CD8-positive, alpha-beta memory T cell (primary cell): ENCODE data around the gene COL27A1. TPM values are rescaled to one million over a fixed set of nuclear protein-coding genes. Genes with fewer than 3 reads are reported as not detected.
"Not testable (repeated sequence)": the region's sequence is repeated elsewhere in the genome, so short reads cannot be mapped to it uniquely, and the experiment has no call there.

Experiments used
- CTCF ChIA-PET: fragments of 350-600 bp; sonication (Branson Sonifier 250); formaldehyde crosslinking; loops from one replicate; lab custom pipeline; 2021; ENCODE audit warnings: antibody characterized with exemption; lab: Charles Lee
- POLR2A ChIA-PET: fragments of 350-600 bp; sonication (Branson Sonifier 250); formaldehyde crosslinking; loops from one replicate; lab custom pipeline; 2021; ENCODE audit warnings: antibody characterized with exemption; lab: Charles Lee
- DNase-seq, 5 donors: peaks; one replicate each; pipeline versions ENCODE4 v3.0.0 to v3.0.0-alpha.2; 2020 to 2022; ENCODE audit warnings: mixed read lengths in 1 of 5
- H3K27ac ChIP-seq: one replicate; pipeline ENCODE4 v1.7.0; 2013; ENCODE audit warnings: low read depth, mild to moderate bottlenecking, low read length, moderate library complexity
- H3K27me3 ChIP-seq: 2 replicates; pipeline ENCODE4 v1.7.0; 2013; ENCODE audit warnings: low read length, mild to moderate bottlenecking; ENCODE audit not compliant: insufficient read depth, poor library complexity, severe bottlenecking
- H3K36me3 ChIP-seq: 2 replicates; pipeline ENCODE4 v1.7.0; 2013; ENCODE audit warnings: mild to moderate bottlenecking, low read length, moderate library complexity; ENCODE audit not compliant: insufficient read depth
- H3K4me1 ChIP-seq: 2 replicates; pipeline ENCODE4 v1.7.0; 2013; ENCODE audit warnings: mild to moderate bottlenecking, low read length, moderate library complexity; ENCODE audit not compliant: insufficient read depth
- H3K4me3 ChIP-seq: 2 replicates; pipeline ENCODE4 v1.7.0; 2013; ENCODE audit warnings: mild to moderate bottlenecking, low read length
- H3K9me3 ChIP-seq: 2 replicates; pipeline ENCODE4 v1.7.0; 2013; ENCODE audit warnings: mild to moderate bottlenecking, low read length
- H3K27ac Mint-ChIP-seq, 8 donors: one replicate each; pipeline ENCODE4 v1.8.0; 2020 to 2021; ENCODE audit warnings: mixed read lengths in 8 of 8, mild to moderate bottlenecking in 6 of 8, inconsistent platforms in 3 of 8, moderate library complexity in 3 of 8
- H3K27me3 Mint-ChIP-seq, 2 donors: one replicate each; pipeline ENCODE4 v1.8.0; 2020 to 2021; ENCODE audit warnings: mixed read lengths in 2 of 2, mild to moderate bottlenecking in 1 of 2, moderate library complexity in 1 of 2
- H3K36me3 Mint-ChIP-seq, 3 donors: one replicate each; pipeline ENCODE4 v1.8.0; 2020 to 2021; ENCODE audit warnings: mixed read lengths in 3 of 3, inconsistent platforms in 1 of 3, mild to moderate bottlenecking in 1 of 3
- H3K4me1 Mint-ChIP-seq, 3 donors: one replicate each; pipeline ENCODE4 v1.8.0; 2020 to 2021; ENCODE audit warnings: mixed read lengths in 3 of 3, inconsistent platforms in 1 of 3, mild to moderate bottlenecking in 1 of 3
- H3K4me3 Mint-ChIP-seq, 7 donors: one replicate each; pipeline ENCODE4 v1.8.0; 2020 to 2021; ENCODE audit warnings: mixed read lengths in 7 of 7, mild to moderate bottlenecking in 6 of 7, moderate library complexity in 4 of 7, inconsistent platforms in 2 of 7
- H3K9me3 Mint-ChIP-seq, 5 donors: one replicate each; pipeline ENCODE4 v1.8.0; 2020 to 2022; ENCODE audit warnings: mixed read lengths in 5 of 5, mild to moderate bottlenecking in 3 of 5, moderate library complexity in 2 of 5, inconsistent platforms in 1 of 5
- polyA plus RNA-seq: library from polyadenylated mRNA; unstranded; fragments of 300-500 nt; fragmentation: Illumina TruSeq; gene quantifications from one replicate; pipeline ENCODE4 v1.2.3, GENCODE V29; 2021
- total RNA-seq, 2 experiments: library from RNA; stranded (reverse); gene quantifications; one replicate each; pipeline ENCODE4 v1.2.3, GENCODE V29; 2021

COL27A1 gene
- total and polyA plus RNA-seq, 3 experiments from 2014 or later = 0.86 to 1.6 TPM; not detected in 1

- POLR2A ChIA-PET = no interaction called here
- no peak overlapping the region for H3K27ac ChIP-seq
- no peak overlapping the region for H3K4me3 ChIP-seq
- Mint-ChIP-seq H3K4me3 (peak overlapping the region in 1 of 7 donors; percentile 40), H3K9me3 (no peaks in the 10 kb centered on the region), H3K27ac (peak overlapping the region in 4 of 8 donors; percentile 32 to 80 (median 62)), H3K36me3 (peaks cover 0 to 11% (median 5%) of the 10 kb centered on the region in 3 donors), H3K4me1 (peaks cover 18 to 28% (median 22%) of the 10 kb centered on the region in 3 donors), H3K27me3 (peaks cover 0 to 4% of the 10 kb centered on the region in 2 donors)
- H3K9me3 ChIP-seq = no peaks in the 10 kb centered on the region
- peaks cover 6% of the 10 kb centered on the region for H3K36me3 ChIP-seq
- H3K27me3 ChIP-seq = no peaks in the 10 kb centered on the region
- no peaks in the 10 kb centered on the region for H3K4me1 ChIP-seq
- CTCF ChIA-PET = interaction anchor here (1.2 kb wide), 1 partner anchor 54 kb away, joined by 3 read pairs; no protein-coding TSS in a partner anchor
- no peak for DNase-seq
These were observed 175.3 kb downstream of the COL27A1 start for GRCh38 chr9:114330636-114331035.

GRCh38 chr9:114331229-114332195 is 176.2 kb downstream of the COL27A1 start:
- DNase-seq, H3K4me3 ChIP-seq, H3K27me3 Mint-ChIP-seq, H3K4me1 ChIP-seq, H3K9me3 Mint-ChIP-seq, H3K36me3 ChIP-seq, H3K9me3 ChIP-seq, H3K27ac ChIP-seq, H3K27me3 ChIP-seq: not testable (repeated sequence)
- ChIA-PET CTCF (interaction anchor here (1.2 kb wide), 1 partner anchor 53 kb away, joined by 3 read pairs; no protein-coding TSS in a partner anchor), POLR2A (interaction anchor here (0.6 kb wide), 1 partner anchor 596 kb away, joined by 3 read pairs; no protein-coding TSS in a partner anchor)
- Mint-ChIP-seq H3K4me3 (peak overlapping the region in 4 of 7 donors; percentile 20 to 72 (median 36)), H3K27ac (peak overlapping the region in 5 of 8 donors; percentile 35 to 80 (median 68)), H3K4me1 (peaks cover 18 to 28% (median 22%) of the 10 kb centered on the region in 3 donors), H3K36me3 (peaks cover 0 to 20% (median 9%) of the 10 kb centered on the region in 3 donors)

GRCh38 chr9:114332474-114333040 is 177.2 kb downstream of the COL27A1 start:
- H3K27ac Mint-ChIP-seq = peak overlapping the region in 7 of 8 donors; percentile 27 to 81 (median 70)
- H3K4me1 ChIP-seq, H3K27me3 ChIP-seq, DNase-seq, H3K27me3 Mint-ChIP-seq, CTCF ChIA-PET, H3K9me3 Mint-ChIP-seq, H3K9me3 ChIP-seq, H3K27ac ChIP-seq, H3K4me3 ChIP-seq: not testable (repeated sequence)
- peak overlapping the region in 3 of 7 donors; percentile 18 to 45 (median 22) for H3K4me3 Mint-ChIP-seq
- peaks cover 0 to 29% (median 9%) of the 10 kb centered on the region in 3 donors for H3K36me3 Mint-ChIP-seq
- peaks cover 18 to 28% (median 22%) of the 10 kb centered on the region in 3 donors for H3K4me1 Mint-ChIP-seq
- POLR2A ChIA-PET = interaction anchor here (0.6 kb wide), 1 partner anchor 595 kb away, joined by 3 read pairs; no protein-coding TSS in a partner anchor
- peaks cover 11% of the 10 kb centered on the region for H3K36me3 ChIP-seq

DNA sequence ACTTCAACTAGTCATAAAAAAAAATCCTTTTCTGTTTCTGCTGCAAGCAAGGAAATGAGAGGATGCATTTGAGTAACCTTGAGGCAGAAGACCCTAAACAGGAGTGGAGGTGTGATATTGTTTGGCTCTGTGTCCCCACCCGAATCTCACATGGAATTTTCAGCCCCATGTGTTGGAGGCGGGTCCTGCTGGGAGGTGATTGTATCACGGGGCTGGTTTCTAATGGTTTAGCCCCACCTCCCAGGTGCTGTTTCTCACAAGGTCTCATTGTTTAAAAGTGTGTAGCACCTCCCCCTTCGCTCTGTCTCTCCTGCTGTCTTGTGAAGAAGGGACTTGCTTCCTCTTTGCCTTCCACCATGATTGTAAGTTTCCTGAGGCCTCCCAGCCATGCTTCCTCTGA is 178.4 kb downstream of the COL27A1 start:
- peaks cover 23% of the 10 kb centered on the region for H3K36me3 ChIP-seq
- DNase-seq, H3K4me3 ChIP-seq, H3K27me3 ChIP-seq, POLR2A ChIA-PET, H3K9me3 Mint-ChIP-seq, H3K27ac ChIP-seq, H3K4me1 ChIP-seq, H3K9me3 ChIP-seq, H3K27me3 Mint-ChIP-seq, H3K4me3 Mint-ChIP-seq, H3K27ac Mint-ChIP-seq, CTCF ChIA-PET: not testable (repeated sequence)
- peaks cover 0 to 41% (median 14%) of the 10 kb centered on the region in 3 donors for H3K36me3 Mint-ChIP-seq
- H3K4me1 Mint-ChIP-seq = peaks cover 21 to 35% (median 27%) of the 10 kb centered on the region in 3 donors

DNA sequence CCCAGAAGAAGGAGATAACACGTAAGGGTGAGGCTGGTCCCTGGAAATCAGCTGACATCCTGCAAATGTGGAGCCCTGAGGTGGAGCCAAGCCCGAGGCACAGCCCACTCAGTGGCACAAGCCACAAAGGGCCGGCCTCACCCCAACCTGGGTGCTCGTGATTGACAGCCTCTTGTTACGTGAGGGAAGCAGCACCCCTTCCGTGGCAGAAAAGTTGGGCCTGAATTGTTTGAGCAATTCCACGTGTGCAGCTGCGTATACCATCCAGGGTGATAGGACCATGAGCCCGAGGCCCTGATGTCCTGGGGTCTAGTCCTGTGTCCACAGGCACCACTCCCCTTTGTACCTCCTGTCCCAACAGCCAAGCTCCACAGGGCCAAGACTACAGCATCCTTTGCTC is 179.2 kb downstream of the COL27A1 start:
- Histone ChIP-seq H3K27me3 (no peaks in the 10 kb centered on the region), H3K36me3 (peaks cover 31% of the 10 kb centered on the region), H3K9me3 (no peaks in the 10 kb centered on the region), H3K27ac (no peak overlapping the region), H3K4me3 (no peak overlapping the region), H3K4me1 (no peaks in the 10 kb centered on the region)
- DNase-seq = no peak
- POLR2A ChIA-PET = no interaction called here
- CTCF ChIA-PET = no interaction called here
- Mint-ChIP-seq H3K27me3 (peaks cover 0 to 4% of the 10 kb centered on the region in 2 donors), H3K9me3 (no peaks in the 10 kb centered on the region), H3K36me3 (peaks cover 0 to 49% (median 22%) of the 10 kb centered on the region in 3 donors), H3K4me1 (peaks cover 24 to 42% (median 35%) of the 10 kb centered on the region in 3 donors), H3K4me3 (no peak overlapping the region), H3K27ac (peak overlapping the region in 4 of 8 donors; percentile 40 to 47 (median 42))

GRCh38 chr9:114335745-114336144 is 180.4 kb downstream of the COL27A1 start:
- CTCF ChIA-PET = no interaction called here
- Histone ChIP-seq H3K36me3 (peaks cover 43% of the 10 kb centered on the region), H3K9me3 (no peaks in the 10 kb centered on the region), H3K4me1 (no peaks in the 10 kb centered on the region), H3K27me3 (no peaks in the 10 kb centered on the region), H3K4me3 (no peak overlapping the region), H3K27ac (no peak overlapping the region)
- Mint-ChIP-seq H3K9me3 (no peaks in the 10 kb centered on the region), H3K4me3 (no peak overlapping the region), H3K27ac (peak overlapping the region in 4 of 8 donors; percentile 54 to 82 (median 74)), H3K27me3 (peaks cover 0 to 4% of the 10 kb centered on the region in 2 donors), H3K4me1 (peaks cover 26 to 48% (median 40%) of the 10 kb centered on the region in 3 donors), H3K36me3 (peaks cover 0 to 61% (median 24%) of the 10 kb centered on the region in 3 donors)
- POLR2A ChIA-PET = interaction anchor here (0.7 to 1.3 kb wide), 3 partner anchors 68 to 318 kb away, joined by 4 to 8 read pairs (median 4); no protein-coding TSS in a partner anchor
- no peak for DNase-seq

DNA sequence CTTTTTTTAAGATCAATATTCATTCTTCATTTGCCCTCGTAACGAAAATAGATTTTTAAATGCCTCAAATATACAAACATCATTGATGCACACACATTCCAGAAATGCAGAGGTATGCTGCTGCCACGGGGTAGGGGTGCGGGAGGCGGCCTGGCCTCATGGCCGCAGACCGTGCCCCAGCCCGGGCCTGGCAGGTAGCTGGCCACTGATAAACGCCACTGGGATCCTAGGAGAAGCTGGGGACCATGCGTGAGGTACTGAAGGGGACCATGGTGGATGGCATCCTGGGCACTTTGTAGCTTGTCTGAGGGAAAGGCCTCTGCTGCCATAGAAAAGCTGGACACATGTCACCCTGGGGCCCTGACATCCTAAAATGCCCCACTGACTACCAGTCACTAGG is 180.8 kb downstream of the COL27A1 start:
- H3K36me3 Mint-ChIP-seq = peaks cover under 1 to 65% (median 24%) of the 10 kb centered on the region in 3 donors
- CTCF ChIA-PET = interaction anchor here (0.8 to 1.4 kb wide), 6 partner anchors 8 to 317 kb away, joined by 3 to 5 read pairs (median 4); no protein-coding TSS in a partner anchor
- H3K36me3 ChIP-seq = peaks cover 47% of the 10 kb centered on the region

More for the DNA sequence above, 180.8 kb downstream of the COL27A1 start:
- no peak overlapping the region for H3K4me3 Mint-ChIP-seq
- Histone ChIP-seq H3K4me3 (no peak overlapping the region), H3K27ac (no peak overlapping the region), H3K27me3 (no peaks in the 10 kb centered on the region), H3K4me1 (no peaks in the 10 kb centered on the region), H3K9me3 (no peaks in the 10 kb centered on the region)
- H3K9me3 Mint-ChIP-seq = no peaks in the 10 kb centered on the region
- POLR2A ChIA-PET = interaction anchor here (0.5 to 1.3 kb wide), 2 partner anchors 23 to 317 kb away, joined by 3 to 4 read pairs; no protein-coding TSS in a partner anchor
- peak overlapping the region in 3 of 8 donors; percentile 29 to 66 (median 54) for H3K27ac Mint-ChIP-seq
- peaks cover 22 to 48% (median 40%) of the 10 kb centered on the region in 3 donors for H3K4me1 Mint-ChIP-seq
- DNase-seq = no peak
- H3K27me3 Mint-ChIP-seq = peaks cover 0 to 4% of the 10 kb centered on the region in 2 donors
